HG02884 (cell line): ENCODE data around the gene LRBA.
A peak's percentile ranks its signal among the peaks of the same experiment; 100 is the strongest.
"Not testable (repeated sequence)": the region's sequence is repeated elsewhere in the genome, so short reads cannot be mapped to it uniquely, and the experiment has no call there.

ENCODE experiments used
- ATAC-seq: cut with Tn5 transposase; IDR thresholded peaks from one replicate; pipeline ENCODE4 v1.9.1; 2021; ENCODE audit warnings: mild to moderate bottlenecking, moderate library complexity; ENCODE audit not compliant: unreplicated experiment

Gene LRBA

DNA sequence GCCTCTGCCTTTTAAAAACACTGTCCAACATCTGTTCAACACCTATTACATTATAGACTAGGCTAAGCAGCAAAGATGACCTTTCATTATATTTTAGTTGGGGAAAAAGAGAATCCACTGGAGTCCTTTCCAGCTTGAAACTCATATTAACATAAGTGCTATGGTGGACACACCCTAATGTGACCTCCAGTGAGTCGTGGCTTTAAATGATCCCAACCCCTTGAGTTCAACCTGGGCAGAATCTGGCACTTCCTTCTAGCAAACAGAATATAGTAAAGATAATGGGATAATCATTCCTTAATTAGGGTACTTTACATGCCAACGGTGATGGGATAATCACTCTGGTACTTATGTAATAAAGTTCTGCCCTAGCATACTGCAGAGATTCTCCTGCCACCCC lies 270.5 kb downstream of the LRBA start:
- no peak for ATAC-seq

DNA sequence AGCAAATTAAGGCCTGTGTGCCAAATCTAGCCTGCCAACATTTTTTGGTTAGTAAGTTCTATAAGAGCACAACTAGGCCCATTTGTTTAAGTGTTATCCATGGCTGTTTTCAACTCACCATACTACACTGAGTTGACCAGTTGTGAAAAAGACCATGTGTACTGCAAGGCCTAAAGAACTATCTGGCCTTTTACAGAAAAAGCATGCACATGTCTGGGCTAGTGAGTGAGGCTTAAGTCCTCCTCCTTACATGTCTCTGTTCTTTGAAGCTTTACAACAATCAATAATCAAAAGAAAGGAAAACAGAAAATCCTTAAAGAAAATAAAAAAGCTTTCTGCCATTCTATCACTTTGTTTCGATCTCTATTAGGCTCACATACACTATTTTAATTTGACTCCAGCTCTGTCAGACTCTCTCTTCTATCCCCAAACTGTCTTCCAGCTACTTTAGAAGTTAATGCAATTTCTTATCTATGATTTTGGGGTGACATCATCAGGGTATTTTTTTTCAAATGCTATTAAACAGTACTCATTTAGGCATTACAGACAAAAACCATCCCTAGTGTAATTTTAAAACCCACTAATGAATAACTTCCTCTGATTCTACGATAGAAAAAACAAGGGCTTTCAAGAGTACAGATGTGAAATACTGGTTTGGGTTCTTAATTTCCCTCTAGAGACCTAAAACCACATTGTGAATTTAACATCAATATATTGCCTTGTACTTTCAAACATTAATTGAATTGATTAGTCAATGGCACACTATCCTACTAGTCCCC lies 271.3 kb downstream of the LRBA start:
- no peak for ATAC-seq

DNA sequence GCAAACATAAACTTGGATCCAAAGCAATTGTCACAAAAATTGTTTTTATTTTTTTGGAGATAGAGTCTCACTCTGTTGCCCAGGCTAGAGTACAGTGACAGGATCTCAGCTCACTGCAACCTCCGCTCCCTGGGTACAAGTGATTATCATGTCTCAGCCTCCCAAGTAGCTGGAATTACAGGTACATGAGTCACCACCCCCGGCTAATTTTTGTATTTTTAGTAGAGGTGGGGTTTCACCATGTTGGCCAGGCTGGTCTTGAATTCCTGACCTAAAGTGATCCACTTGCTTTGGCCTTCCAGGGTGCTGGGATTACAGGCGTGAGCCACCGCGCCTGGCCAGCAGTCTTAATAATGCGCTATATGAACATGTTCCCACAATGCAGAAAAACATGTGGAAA lies 272.2 kb downstream of the LRBA start:
- ATAC-seq, result not testable (repeated sequence)

DNA sequence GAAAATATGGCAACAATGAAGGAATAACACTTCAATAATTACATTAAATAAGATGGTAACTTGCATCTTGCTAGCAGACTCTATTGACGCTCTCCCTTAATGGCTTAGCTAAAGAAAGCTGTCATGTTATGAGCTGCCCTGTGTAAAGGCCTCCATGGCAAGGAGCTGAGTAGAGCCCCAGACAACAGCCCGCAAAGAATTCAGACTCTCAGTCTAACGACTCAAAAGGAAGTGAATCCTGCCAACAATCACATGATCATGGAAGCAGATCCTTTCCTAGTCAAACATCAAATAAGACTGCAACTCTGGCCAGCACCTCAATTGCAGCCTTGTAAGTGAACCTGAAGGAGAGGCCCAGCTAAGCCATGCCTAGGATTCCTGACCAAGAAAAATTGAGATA lies 275.5 kb downstream of the LRBA start:
- ATAC-seq, result no peak

DNA sequence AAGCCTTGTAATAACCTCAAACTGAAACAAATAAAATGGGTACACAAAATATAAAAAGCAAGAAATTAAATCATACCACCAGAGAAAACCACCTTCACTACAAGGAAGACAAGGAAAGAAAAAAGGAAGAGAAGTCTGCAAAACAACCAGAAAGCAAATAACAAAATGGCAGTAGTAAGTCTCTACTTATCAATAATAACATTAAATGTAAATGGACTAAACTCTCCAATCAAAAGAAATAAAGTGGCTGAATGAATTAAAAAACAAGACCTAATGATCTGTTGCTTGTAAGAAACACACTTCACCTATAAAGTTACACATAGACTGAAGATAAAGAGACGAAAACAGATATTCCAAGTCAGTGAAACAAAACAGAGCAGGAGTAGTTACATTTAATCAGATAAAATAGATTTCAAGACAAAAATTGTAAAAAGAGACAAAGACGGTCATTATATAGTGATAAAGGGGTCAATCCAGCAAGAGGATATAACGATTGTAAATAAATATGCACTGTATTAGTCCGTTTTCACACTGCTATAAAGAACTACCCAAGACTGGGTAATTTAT lies 289.0 kb downstream of the LRBA start:
- ATAC-seq, result no peak

DNA sequence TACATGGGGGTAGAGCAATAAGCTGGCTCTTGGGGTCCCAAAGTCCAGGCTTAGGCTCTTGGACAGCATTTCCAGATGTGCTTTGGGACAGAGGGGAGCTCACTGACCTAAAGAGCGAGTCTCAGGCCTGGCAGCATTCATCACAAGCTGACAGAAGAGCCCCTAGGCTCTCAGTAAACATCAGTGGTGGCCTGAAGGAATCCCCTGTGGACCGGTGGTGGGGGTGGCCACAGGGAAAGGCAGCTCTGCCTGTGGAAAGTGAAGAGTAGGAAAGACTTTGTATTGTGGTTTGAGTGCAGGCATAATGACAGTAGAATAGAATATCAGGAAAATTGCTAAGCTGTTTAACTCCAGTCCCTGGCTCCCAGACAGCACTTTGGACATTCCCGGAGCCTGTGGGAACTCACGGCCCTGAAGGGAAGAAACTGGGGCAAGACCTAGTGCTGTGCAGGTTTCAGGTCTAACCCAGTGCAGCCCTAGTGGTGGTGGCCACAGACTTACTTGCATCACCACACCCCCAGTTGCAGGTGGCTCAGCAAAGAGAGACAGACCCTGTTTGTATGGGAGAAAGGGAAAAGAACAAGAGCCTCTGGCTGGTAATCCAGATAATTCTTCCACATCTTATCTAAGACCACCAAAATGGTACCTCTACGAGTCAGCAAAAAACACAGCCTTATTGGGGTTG lies 291.2 kb downstream of the LRBA start:
- ATAC-seq, result no peak

DNA sequence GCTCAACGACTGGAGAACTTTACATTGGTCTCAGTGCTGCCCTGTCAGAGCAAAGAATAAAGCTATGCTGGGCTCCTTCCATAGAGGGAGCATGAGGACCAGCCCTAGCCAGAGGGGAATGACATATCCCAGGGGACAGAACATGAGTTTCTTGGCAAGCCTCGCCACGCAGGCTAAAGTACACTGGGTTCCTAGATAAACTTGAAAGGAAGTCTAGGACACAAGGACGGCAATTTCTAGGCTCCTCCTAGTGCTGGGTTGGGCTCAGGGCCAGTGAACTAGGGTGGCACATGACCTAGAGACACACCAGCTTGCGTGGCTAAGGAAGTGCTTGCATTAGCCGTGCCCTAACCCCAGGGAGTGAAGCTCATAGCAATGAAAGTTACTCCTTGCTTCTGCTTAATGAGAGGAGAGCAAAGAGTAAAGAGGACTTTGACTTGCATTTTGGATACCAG lies 292.1 kb downstream of the LRBA start:
- ATAC-seq, result no peak

DNA sequence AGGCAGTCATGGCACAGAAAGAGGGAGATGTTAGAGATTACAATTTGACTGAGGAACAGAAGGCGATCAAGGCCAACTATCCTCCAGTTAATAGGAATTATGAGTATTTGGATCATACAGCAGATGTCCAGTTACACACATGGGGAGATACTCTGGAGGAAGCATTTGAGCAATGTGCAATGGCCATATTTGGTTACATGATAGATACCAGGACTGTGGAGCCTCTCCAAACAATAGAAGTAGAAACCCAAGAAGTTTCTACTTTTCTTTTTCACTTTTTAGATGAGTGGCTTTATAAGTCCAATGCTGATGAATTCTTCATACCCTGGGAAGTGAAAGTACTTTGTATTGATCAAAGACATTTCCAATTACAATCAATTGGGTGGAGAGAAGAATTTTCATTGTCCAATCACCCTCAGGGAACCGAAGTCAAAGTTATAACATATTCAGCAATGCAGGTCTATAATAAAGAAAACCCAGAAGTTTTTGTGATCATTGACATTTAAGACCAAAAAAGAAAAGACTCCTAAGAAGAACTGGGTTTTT lies 294.0 kb downstream of the LRBA start:
- no peak for ATAC-seq

DNA sequence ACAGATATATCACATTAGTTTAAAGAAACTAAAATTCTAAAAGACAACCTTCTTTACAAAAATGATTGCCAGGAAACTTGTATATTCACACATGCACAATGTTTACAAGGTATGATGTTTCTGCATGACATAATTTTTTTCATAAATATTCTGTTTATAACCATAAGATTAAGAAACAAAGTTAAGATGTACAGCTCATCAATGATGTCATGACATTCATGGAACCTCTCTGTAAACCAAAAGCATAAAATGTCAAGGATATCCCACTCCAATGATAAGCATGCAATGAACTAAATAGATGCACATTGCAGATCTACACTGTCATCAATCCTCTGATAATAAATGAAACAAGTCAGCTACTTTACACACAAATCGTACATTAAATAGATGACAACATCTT lies 297.1 kb downstream of the LRBA start:
- ATAC-seq, result no peak

DNA sequence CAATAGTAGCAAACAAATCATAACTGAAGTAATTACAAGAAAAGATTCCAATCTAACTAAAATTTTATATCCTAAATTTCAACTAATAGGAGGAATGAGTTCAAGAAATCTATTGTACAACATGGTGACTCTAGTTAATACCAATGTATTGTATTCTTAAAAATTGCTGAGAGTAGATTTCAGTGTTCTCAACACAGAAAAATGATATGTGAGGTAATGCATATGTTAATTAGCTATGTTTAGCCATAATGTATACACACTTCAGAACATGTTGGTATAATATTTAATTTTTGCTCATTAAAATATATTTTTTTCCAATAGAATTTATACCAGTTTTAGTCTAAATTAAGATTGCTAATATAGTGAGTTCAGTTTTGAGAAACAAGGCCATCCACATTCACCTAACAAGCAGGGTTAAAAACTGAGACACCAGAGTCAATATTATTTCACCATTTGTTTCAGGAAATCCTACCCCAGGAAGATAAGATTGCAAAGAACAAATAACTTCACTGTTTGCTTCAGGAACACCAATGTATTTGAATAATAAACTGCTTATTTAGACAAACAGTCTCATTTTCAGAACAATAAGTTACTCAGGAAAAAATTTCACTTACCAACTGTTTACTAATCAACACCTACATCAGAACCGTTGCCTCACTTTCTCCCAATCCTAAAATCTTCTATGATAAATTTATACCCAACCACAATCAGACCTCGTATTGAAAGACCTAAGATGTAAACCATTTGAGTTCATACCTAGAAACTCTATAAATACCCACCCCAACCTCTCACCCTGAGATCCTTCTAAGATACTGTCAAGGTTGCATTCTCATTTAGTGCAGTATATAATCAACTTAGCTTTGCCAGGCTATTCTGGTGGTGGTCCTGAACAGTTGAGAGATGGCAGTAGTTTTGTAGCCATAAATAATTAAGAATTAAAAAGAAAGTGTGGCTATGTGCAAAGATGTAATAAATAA lies 300.3 kb downstream of the LRBA start:
- no peak for ATAC-seq

DNA sequence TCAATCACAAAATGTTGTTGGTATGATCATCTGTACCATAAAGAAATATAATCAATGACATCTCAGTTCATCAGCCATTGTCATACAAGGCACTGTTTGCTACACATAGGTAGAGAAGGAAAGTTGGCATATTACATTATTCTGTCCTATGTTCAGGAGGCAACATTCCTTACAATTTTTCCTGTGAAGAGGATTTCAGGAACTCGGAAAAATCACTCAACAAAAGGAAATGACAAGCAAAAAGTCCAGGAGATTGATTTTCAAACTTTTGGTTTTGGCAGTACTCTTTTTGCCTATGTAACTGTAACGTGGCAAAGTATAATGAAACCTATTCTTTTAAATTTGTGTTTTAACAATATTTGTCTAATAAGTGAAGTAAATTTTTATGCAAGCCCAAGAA lies 301.8 kb downstream of the LRBA start:
- ATAC-seq, result no peak

DNA sequence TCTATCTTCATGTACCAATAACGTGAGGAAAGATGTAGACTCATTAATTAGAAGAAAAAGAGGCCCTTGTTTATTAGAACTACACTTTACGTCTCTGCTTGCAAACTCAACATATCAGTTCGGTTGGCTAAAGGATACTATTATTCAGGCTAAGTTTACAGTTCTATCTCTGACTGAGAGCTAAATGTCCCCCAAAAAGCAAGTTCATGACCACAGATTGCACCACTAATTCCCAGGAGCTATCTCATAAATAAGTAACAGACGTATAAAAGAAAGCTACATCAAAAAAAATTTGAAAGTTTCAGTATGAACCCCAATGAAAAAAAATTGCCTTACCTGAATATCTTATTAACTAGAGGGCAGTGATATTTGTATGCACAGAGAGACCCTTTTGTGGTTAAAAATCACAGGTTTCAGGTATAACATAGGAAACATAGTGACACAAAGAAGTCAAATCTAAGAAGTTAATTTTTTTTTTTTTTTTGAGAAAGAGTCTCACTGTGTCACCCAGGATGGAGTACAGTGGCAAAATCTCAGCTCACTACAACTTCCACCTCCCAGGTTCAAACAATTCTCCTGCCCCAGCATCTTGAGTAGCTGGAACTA lies 304.2 kb downstream of the LRBA start:
- ATAC-seq, result no peak

DNA sequence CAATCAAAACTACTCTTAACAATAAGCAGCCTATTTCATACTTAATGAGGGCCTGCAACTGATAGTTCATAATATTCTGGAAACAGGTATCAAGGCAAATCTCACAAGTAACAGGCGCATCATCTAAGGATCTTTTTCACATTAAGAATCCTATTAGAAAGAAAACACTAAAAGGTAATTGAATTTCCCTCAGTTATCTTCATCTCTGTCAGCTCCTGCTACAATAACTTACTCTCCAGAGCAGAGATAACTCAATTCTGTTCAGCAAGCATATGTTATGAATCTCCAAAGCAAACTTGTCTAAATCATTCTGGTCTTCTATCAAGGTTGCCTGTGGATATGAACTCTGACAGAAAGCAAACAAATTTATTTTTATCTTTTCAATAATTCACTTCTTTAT lies 307.1 kb downstream of the LRBA start:
- ATAC-seq, result no peak

DNA sequence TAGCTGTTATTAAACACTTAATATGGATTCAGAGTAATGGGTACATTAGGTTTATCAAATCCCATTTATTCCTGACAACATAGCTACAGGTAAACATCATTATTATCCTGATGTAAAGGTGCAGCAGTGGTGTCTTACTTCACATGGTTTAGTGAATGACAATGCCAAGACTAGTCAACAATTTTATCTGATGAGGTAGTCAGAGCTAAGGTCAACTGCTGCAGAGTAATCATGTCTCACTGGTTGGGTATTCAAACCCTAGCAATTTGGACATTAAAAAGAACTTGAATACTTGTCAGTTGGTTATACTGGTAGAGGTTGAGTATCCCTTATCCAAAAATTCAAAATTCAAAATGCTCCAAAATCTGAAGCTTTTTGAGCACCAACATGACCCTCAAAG lies 315.5 kb downstream of the LRBA start:
- ATAC-seq, result no peak

DNA sequence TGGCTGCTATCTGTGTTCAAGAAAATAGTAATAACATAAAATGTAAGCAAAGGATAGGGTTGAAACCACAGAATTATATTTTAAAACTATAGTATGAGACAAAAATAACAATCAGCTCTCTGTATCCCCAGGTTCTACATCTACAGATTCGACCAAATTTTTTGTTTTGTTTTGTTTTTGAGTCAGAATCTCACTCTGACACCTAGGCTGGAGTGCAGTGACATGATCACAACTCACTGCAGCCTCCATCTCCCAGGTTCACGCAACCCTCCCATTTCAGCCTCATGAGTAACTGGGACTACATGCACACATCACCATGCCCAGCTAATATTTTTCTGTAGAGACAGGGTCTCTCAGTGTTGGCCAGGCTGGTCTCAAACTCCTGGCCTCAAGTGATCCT lies 319.9 kb downstream of the LRBA start:
- ATAC-seq, result no peak

DNA sequence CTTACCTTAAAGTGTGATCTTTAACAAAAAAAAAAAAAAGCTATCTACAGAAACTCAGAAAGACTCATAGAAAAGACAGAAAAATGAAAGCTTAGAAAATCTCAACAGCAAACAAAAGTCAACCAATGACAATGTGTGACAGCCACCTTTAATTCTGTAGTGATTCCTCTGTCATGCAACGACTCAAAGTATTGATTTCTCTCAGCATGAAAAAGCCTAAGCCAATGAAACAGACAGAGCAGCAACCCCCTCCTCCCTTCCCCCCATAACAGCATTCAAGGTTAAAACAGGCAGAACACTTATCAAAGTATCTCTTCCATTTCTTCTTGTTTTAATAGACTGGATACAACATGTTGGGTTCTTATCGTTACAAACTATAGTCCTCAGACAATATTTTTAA lies 320.6 kb downstream of the LRBA start:
- ATAC-seq, result peak; percentile 48

DNA sequence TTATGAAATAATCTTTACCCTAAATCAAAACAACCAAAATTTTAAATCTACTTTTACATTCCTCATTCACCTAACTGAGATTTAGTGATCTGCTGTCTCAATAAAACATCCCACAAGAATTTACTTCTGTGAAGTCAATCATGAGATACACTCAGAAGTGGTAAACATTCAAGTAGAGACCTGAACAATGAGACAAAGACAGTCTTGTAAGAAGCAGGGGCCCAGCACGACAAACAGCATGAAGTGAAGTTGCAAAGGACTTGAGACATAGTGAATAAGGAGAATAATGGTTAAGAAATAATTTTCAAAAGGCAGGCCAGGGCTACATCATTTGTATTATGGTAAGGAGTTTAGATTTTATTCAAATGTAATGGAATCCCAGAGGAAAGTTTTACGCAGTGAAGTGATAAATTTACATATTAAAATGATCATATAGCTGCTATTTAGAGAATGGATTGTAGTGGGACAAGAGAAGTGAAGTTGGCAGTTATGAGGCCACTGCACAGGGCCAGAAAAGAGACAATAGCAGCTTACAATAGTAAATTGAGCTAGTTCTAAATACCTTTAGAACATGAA lies 331.2 kb downstream of the LRBA start:
- ATAC-seq, result no peak

DNA sequence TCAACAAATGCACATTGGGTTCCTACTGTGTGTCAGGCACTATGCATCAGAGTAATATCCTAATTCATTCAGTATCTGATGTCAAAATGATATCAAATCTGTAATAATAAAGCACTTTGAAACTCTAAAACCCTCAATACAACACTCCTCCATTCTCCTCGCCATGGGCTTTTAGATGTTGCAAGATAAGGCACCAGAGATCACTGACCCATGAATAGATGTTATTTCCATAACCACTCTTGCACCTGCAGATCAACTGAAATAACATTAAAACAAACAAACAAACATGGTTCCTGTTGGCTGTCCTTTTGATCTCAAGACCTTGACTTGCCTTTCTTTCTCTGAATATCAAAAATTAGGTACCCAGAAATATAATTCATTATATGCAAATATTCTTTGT lies 333.0 kb downstream of the LRBA start:
- no peak for ATAC-seq

DNA sequence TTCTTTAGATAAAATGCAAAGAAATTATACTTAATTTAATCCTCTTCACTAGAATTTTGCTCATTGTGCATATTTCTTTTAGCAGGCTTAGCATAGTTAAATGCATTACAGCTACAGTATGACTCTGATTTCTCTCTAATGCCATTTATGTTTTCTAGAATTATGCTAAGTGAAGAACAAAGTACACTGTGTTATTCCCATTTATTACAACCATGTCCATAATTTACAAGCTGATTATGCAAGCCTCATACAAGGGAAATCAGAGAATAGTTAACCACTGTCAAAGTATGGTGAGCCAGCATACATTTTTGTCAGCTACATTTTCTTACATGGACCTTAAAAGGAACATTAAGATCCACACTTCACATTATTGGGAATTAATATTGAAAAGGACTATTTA lies 334.0 kb downstream of the LRBA start:
- ATAC-seq, result no peak

DNA sequence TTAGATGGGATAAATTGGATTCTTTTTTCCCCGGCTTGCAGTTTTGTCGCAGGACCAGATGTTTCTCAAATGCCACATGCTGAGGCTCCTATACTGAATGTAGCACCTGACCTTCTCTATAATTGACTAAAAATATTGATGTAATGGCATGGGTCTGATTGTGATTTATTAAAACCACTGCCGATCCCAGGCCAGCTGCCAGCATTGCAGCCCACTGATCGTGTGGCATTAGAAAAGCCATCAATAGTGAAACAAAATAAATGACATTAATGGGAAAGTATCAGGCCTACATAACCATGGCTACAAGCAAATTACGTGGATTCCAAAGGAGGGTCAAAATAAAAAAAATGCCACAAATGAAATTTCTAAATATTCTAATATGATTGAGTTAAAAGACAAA lies 334.4 kb downstream of the LRBA start:
- ATAC-seq, result no peak
